HG03064 (cell line): ENCODE measurements around the gene INTS15.

ENCODE experiments used
- ATAC-seq: cut with Tn5 transposase; IDR thresholded peaks from one replicate; pipeline ENCODE4 v1.9.1; 2021; ENCODE audit warnings: low read depth; ENCODE audit not compliant: unreplicated experiment

INTS15 gene

GRCh38 chr7:6655636-6656385, 66.0 kb downstream of the INTS15 start:
- no peak for ATAC-seq

- no peak for ATAC-seq
Observed at GRCh38 chr7:6656413-6656812, 66.6 kb downstream of the INTS15 start.
